K562 (cell line): ENCODE measurements around the gene PLEKHH2. TPM values are rescaled to one million over a fixed set of nuclear protein-coding genes. Genes with fewer than 3 reads are reported as not detected.
A peak's percentile ranks its signal among the peaks of the same experiment; 100 is the strongest.

ENCODE experiments used
- ATAC-seq: fragments of 200-7000 bp; cut with Tn5 transposase; 3 replicates; pipeline ENCODE4 v1.9.1; 2020; ENCODE audit warnings: moderate library complexity
- BruUV-seq: library from RNA; stranded (reverse); fragments of 400-500 nt; replicated peaks from 2 replicates; lab custom pipeline; 2021; lab: Mats Ljungman, UMichigan
- CTCF ChIA-PET: fragments of 300-600 bp; formaldehyde crosslinking; extraction: SDS; loops from one replicate; lab custom pipeline; 2021; ENCODE audit warnings: low intra/inter-chr PET ratio; lab: Yijun Ruan, JAX
- POLR2A ChIA-PET: fragments of 300-600, 350-650 bp; sonication (Branson Sonifier 250); formaldehyde crosslinking; extraction: SDS; loops from one replicate; lab custom pipeline; 2021; ENCODE audit warnings: antibody characterized with exemption, inconsistent platforms; lab: Yijun Ruan, JAX
- DNase-seq, 4 experiments: peaks; one replicate each; pipeline versions ENCODE4 v3.0.0 to v3.0.0-alpha.2; 2011 to 2018; ENCODE audit warnings: low spot score in 3 of 4, mixed read lengths in 3 of 4; ENCODE audit errors: extremely low read depth in 1 of 4
- FAIRE-seq: peaks from 2 replicates; lab custom pipeline; 2011; peaks lifted over from hg19 to GRCh38; lab: Jason Lieb, UNC
- H2AFZ ChIP-seq: 2 replicates; pipeline ENCODE4 v1.6.0; 2011; ENCODE audit warnings: low read depth, low read length, control low read depth, inconsistent platforms
- H3K27ac ChIP-seq: fragments of 200-600 bp; 3 replicates; pipeline ENCODE4 v1.8.0; 2011; ENCODE audit warnings: low read depth, mild to moderate bottlenecking, control low read depth, inconsistent platforms, low read length, moderate library complexity, mixed read lengths; ENCODE audit errors: extremely low read depth
- H3K27me3 ChIP-seq, 2 experiments: fragments of 300-600 bp in 1 of 2; 2 replicates in 1 of 2; 3 replicates in 1 of 2; pipeline versions ENCODE4 v1.6.0 to v1.8.0; 2011; ENCODE audit warnings: inconsistent platforms in 2 of 2, low read length in 2 of 2, mild to moderate bottlenecking in 1 of 2, mixed read lengths in 1 of 2, moderate library complexity in 1 of 2; ENCODE audit not compliant: control insufficient read depth in 2 of 2, insufficient read depth in 2 of 2
- H3K36me3 ChIP-seq: fragments of 300-600 bp; 3 replicates; pipeline ENCODE4 v1.8.0; 2011; ENCODE audit warnings: mild to moderate bottlenecking, low read length, inconsistent platforms; ENCODE audit not compliant: control insufficient read depth, insufficient read depth
- H3K4me1 ChIP-seq, 2 experiments: fragments of 200-600 bp in 1 of 2; replicated peaks in 1 of 2; 2 replicates in 1 of 2; 3 replicates in 1 of 2; pipeline versions ENCODE4 v1.5.1 to v1.8.0; 2011; ENCODE audit warnings: inconsistent platforms in 2 of 2, low read length in 2 of 2, mild to moderate bottlenecking in 1 of 2, mixed read lengths in 1 of 2, moderate library complexity in 1 of 2; ENCODE audit not compliant: control insufficient read depth in 2 of 2, insufficient read depth in 2 of 2
- H3K4me2 ChIP-seq: 2 replicates; pipeline ENCODE4 v1.6.1; 2011; ENCODE audit warnings: low read length, control low read depth, inconsistent platforms, mixed read lengths; ENCODE audit not compliant: insufficient read depth
- H3K4me3 ChIP-seq: fragments of 200-600 bp; sonication (generic), shearing (Covaris generic); 2 replicates; pipeline ENCODE4 v1.5.1; 2016; ENCODE audit warnings: control low read depth, inconsistent platforms
- H3K79me2 ChIP-seq: fragments of 200-600 bp; 3 replicates; pipeline ENCODE4 v1.8.0; 2011; ENCODE audit warnings: low read length, inconsistent platforms; ENCODE audit not compliant: control insufficient read depth, insufficient read depth
- H3K9ac ChIP-seq, 2 experiments: 2 replicates each; pipeline versions ENCODE4 v1.6.0 to v1.6.1; 2011; ENCODE audit warnings: low read depth in 2 of 2, low read length in 2 of 2, control low read depth in 1 of 2, inconsistent platforms in 1 of 2, mild to moderate bottlenecking in 1 of 2, mixed read lengths in 1 of 2; ENCODE audit not compliant: insufficient read depth in 1 of 2
- H3K9me1 ChIP-seq: one replicate; pipeline ENCODE4 v1.6.0; 2011; ENCODE audit warnings: inconsistent platforms, mild to moderate bottlenecking, low read length, moderate library complexity; ENCODE audit not compliant: control insufficient read depth, insufficient read depth
- H3K9me3 ChIP-seq: replicated peaks from 2 replicates; pipeline ENCODE4 v1.5.1; 2011; ENCODE audit warnings: low read depth, low read length, inconsistent platforms; ENCODE audit not compliant: control insufficient read depth, insufficient read depth
- H4K20me1 ChIP-seq: replicated peaks from 2 replicates; pipeline ENCODE4 v1.6.1; 2011; ENCODE audit warnings: low read length, inconsistent platforms, mixed read lengths; ENCODE audit not compliant: control insufficient read depth, insufficient read depth
- MEIS2 ChIP-seq: fragments of 450-650 bp; IDR thresholded peaks from 2 replicates; pipeline ENCODE4 v1.6.1; 2014; ENCODE audit warnings: mild to moderate bottlenecking; ENCODE audit not compliant: partially characterized antibody
- PBX2 ChIP-seq, 2 experiments: IDR thresholded peaks in 1 of 2; conservative IDR thresholded peaks in 1 of 2; 2 replicates each; pipeline ENCODE4 v1.6.1; 2016; ENCODE audit warnings: low read depth in 2 of 2, mild to moderate bottlenecking in 1 of 2, missing compliant biosample characterization in 1 of 2, missing genetic modification characterization in 1 of 2, moderate library complexity in 1 of 2
- PKNOX1 ChIP-seq: fragments of 450-650 bp; IDR thresholded peaks from 2 replicates; pipeline ENCODE4 v1.6.1; 2016
- SMARCA4 ChIP-seq: fragments of 450-650 bp; IDR thresholded peaks from 2 replicates; pipeline ENCODE4 v1.6.1; 2016
- WGBS: fragments of 100-300 bp; shearing (Covaris generic); methylation state at CpG from one replicate; pipeline ENCODE4 v1.1.6; 2016; ENCODE audit warnings: low coverage, mixed read lengths; ENCODE audit not compliant: insufficient coverage; ENCODE audit errors: missing lambda C conversion rate; 5-methylcytosine and 5-hydroxymethylcytosine counted together
- in situ Hi-C: fragments of 300-500 bp; cut with MboI; formaldehyde crosslinking; loops from 4 replicates; pipeline ENCODE4 v1.15.0; 2018; ENCODE audit warnings: inconsistent platforms, mixed read lengths
- intact Hi-C: fragments of 100-400 bp; cut with micrococcal nuclease; formaldehyde crosslinking; loops from 2 replicates; pipeline ENCODE4 v1.14.2; 2022
- polyA plus RNA-seq, 8 experiments: library from polyadenylated mRNA; depleted of rRNA in 4 of 8; stranded (reverse) in 5 of 8; unstranded in 3 of 8; fragments of >200 nt; fragmentation: Nextera tagmentation in 2 of 8; fragmentation: Illumina TruSeq in 1 of 8; extraction: Ambion mirVana in 2 of 8; extraction: Trizol in 1 of 8; gene quantifications; 2 replicates each; pipeline versions ENCODE4 v1.2.1 to v1.2.3, GENCODE V29; 2011 to 2014; ENCODE audit warnings: inconsistent platforms in 1 of 8, missing spikeins in 1 of 8
- total RNA-seq, 7 experiments: library from RNA; depleted of rRNA in 6 of 7; stranded (reverse); fragments of >200 nt in 6 of 7; fragmentation: Illumina TruSeq in 2 of 7; extraction: Trizol in 2 of 7; gene quantifications; 2 replicates each; pipeline versions ENCODE4 v1.2.1 to v1.2.3, GENCODE V29; 2011 to 2021; ENCODE audit warnings: low replicate concordance in 1 of 7

The PLEKHH2 gene
- total and polyA plus RNA-seq, 9 of the 15 experiments (the other 6 are each of a cell fraction or from before 2014, with no cell fraction given) = 0.77 to 13.5 (median 2.7) TPM

GRCh38 chr2:43736637-43737036 lies 99.6 kb downstream of the PLEKHH2 start:
- TF ChIP-seq SMARCA4 (no peak), PKNOX1 (peak; percentile 58), PBX2 (CRISPR knock-in tag; IDR thresholded peaks at IDR 0.05; ENCODE audit: low read depth) (no peak), PBX2 (tag; conservative IDR thresholded peaks at IDR 0.05; ENCODE audit: low read depth) (peak; percentile 49), MEIS2 (peak; percentile 77)

More at GRCh38 chr2:43736637-43737036, 99.6 kb downstream of the PLEKHH2 start:
- Histone ChIP-seq H3K27ac (no peak overlapping the region), H3K27me3 (no peaks in the 10 kb centered on the region), H3K4me2 (no peak overlapping the region), H3K9ac (no peak overlapping the region), H4K20me1 (no peaks in the 10 kb centered on the region), H3K9me3 (no peaks in the 10 kb centered on the region), H3K4me1 (peaks cover 5 to 7% of the 10 kb centered on the region in 2 experiments; a peak in 3 of 5 replicates), H3K36me3 (no peaks in the 10 kb centered on the region), H2AFZ (no peak overlapping the region; the same call in 1 of the 2 replicates), H3K79me2 (no peaks in the 10 kb centered on the region), H3K4me3 (no peak overlapping the region), H3K9me1 (no peaks in the 10 kb centered on the region)
- in situ Hi-C loops (no loop called here), intact Hi-C loops (no loop called here)
- ChIA-PET CTCF (interaction anchor here (0.6 kb wide), 1 partner anchor 252 kb away, joined by 3 read pairs; no protein-coding TSS in a partner anchor), POLR2A (interaction anchor here (1.3 kb wide), 1 partner anchor 12 kb away, joined by 6 read pairs; no protein-coding TSS in a partner anchor)
- no peak for DNase-seq
- no peak for FAIRE-seq
- WGBS = 32% methylated on average over 6 of the region's 6 CpGs
- ATAC-seq = peak; percentile 31; the same call in 2 of the 3 replicates
- BruUV-seq = no TSS peak
